GM19043 (cell line): ENCODE results near the gene SELE.

Source experiments
- ATAC-seq: cut with Tn5 transposase; IDR thresholded peaks from one replicate; pipeline ENCODE4 v1.9.1; 2021; ENCODE audit warnings: low read depth; ENCODE audit not compliant: unreplicated experiment

The SELE gene, protein sequence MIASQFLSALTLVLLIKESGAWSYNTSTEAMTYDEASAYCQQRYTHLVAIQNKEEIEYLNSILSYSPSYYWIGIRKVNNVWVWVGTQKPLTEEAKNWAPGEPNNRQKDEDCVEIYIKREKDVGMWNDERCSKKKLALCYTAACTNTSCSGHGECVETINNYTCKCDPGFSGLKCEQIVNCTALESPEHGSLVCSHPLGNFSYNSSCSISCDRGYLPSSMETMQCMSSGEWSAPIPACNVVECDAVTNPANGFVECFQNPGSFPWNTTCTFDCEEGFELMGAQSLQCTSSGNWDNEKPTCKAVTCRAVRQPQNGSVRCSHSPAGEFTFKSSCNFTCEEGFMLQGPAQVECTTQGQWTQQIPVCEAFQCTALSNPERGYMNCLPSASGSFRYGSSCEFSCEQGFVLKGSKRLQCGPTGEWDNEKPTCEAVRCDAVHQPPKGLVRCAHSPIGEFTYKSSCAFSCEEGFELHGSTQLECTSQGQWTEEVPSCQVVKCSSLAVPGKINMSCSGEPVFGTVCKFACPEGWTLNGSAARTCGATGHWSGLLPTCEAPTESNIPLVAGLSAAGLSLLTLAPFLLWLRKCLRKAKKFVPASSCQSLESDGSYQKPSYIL

DNA sequence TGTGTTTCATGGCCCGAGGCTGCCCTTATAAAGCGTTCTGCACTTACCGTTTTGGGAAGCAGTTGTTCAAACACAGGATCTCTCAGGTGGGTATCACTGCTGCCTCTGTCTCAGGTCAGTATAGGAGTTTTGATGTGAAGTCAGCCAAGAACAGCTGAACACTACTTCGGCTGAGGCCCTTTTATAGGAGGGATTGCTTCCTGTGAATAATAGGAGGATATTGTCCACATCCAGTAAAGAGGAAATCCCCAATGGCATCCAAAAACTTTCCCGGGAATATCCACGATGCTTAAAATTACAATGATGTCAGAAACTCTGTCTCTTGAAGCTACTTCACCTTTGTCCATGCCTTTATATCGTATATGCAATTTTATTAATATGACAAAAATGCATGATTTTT lies at the start of gene SELE:
Gene SELE (minus strand): TSS at position 156 of the 400 bp plus-strand sequence. CDS start 467 bp downstream, outside the sequence.
- no peak for ATAC-seq

DNA sequence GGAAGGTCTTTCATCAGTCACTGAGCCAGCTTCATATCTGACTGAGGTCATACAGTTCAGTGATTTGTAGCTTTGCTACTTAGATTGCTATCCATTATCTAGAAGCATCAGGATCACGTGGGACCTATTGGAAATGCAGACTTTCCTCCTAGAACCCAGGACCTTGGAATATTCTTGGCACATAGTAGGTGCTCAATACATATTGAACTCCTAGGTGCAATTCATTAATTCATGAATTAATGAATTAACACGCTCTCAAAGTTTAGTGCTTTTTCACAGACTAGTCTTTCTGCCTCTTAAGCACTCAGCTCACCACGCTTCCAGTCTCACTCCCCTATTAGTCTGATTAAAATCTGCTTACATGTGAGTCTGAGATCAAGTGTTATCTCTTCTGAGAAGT lies 48.7 kb upstream of the SELE start:
- ATAC-seq: no peak

DNA sequence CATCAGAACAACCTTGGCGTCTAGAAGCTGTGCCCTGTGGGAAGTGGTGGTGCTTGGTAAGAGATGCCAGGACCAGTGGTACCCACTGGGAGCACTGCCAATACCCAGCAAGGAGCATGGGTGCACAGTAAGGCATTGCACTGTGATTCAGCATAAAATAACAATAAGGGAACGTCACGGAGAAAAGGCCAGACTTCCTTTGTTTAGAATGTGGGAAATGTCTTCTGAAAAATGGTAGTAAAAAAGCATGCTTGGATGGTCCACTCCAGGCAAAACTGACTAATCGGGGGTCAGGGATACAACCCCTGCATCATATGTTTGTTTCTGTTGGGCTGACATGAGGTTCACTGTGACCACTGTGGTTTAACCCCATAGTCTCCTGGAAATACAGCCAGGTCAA lies 46.1 kb upstream of the SELE start:
- no peak for ATAC-seq

DNA sequence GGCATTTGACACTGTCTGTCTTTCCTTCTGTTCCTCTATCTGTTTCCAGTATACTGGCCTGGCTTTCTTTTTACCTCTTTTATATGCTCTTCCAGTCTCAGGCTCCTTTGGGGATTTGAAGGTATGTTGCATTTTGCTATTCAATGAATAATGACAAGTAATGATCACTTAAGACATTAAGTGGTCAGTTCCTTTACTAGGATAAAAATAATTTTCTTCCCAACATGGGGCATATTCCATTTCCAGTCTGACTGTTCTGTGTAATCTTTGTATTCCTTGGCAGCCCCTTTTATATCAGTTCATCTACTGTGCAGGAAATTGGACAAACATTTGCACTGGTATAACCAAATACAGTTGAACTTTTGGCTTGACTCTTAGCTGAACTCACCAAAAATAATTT lies 45.3 kb upstream of the SELE start:
- no peak for ATAC-seq

DNA sequence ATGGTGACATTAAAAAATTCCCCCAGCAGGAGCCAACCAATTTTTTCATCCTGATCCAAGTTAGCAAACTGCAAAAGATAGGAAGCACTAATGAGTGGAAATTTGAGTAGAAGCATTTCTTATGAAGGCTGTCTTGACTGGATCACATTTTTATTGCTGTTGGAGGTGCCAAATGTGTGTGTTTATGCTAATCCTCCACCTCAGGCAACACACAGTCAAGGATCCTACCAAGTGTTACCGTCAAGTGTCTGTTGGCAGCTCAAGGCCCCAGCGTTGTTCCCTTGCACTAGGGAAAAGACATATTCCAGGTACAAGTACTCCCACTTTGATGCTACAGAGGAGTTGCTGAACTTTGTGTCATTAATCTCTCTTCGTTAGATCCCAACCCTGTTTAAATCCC lies 42.6 kb upstream of the SELE start:
- no peak for ATAC-seq

DNA sequence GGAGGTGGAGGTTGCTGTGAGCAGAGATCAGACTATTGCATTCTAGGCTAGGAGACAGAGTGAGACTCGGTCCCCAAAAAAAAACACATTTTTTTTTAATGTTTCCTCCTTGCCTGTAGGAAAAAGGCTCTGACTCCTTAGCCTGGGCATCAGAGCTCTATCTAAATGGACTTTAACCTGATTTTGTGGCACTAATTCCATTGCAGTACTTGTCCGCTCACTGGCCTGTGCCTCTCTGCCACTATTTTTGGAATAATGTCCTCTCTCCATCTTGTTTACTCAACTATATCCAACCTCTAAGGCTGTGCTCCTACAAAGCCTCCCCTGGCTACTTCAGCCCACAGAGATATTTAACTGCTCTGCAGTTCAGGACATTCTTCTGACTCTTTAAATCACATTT lies 34.3 kb upstream of the SELE start:
- ATAC-seq: no peak

DNA sequence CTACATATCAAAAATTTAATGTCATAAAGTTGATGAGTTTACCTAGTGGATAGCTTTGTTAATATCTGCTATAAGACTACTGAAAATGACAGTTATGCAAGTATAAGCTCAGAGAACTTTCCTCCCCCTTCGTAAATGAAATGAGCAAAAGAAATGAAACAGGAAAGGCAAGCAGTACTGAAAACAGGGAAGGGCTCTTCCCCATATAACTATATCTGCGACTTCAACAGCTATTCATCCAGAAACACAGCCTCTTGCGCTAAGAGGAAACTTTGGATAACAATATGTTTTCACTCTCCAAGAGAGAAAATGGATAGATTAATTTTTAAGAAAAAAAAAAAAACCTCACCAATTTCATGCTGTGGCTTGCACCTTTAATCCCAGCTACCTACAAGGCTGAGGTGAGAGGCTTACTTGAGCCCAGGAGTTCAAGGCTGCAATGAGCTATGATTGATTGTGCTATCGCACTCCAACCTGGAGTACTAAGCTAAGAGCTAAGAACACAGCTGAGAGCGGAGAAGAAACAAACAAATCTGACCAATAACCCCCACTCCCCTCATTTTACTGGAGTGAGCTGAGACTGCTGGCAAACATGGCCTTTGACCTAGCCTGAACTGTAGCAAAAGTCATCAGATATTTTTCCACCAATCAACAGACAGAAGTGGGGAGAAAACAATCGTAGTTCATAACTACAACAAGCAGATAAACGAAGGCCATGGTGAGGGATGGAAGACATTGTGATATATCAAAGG lies 31.9 kb upstream of the SELE start:
- no peak for ATAC-seq

DNA sequence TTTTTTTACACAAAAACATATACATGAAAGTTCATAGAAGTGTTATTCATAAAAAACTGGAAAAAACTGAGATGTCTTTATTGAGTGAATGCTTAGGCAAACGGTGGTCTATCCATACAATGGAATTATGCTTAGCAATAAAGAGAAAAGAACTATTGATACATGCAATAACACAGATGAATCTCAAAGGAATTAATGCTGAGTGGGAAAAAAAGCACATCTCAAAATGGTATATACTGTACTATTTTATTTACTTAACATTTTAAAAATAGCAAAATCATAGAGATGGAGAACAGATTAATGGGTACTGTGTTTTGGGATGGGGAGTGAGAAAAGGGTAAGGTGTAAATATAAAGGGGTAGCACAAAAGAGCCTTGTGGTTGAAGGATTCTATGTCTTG lies 31.0 kb upstream of the SELE start:
- ATAC-seq: no peak

DNA sequence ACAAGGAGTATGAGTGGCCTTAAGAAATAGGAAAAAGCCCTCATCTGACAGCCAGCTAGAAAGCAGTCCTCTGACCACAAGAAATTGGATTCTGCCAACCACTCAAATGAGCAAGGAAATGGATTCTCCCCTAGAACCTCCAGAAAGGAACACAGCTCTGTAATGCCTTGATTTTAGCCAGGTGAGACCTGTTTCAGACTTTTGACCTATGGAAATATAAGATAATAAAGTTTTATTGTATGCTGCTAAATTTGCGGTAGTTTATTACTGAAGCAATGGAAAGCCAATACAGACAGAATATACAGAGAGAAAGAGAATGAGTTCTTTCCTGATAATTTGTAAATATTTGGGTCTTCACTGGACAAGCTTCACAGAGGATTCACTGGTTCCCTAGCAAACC lies 28.8 kb upstream of the SELE start:
- no peak for ATAC-seq

DNA sequence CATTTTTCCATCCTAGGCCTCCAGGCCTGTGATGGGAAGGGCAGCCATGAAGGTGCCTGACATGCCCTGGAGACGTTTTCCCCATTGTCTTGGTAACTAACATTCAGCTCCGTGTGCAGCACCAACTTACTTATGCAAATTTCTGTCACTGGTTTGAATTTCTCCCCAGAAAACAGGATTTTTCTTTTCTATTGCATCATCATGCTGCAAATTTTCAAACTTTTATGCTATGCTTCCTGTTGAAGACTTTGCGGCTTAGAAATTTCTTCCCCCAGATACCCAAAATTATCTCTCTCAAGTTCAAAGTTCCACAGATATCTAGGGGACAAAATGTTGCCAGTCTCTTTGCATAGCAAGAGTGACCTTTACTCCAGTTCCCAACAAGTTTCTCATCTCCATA lies 25.2 kb upstream of the SELE start:
- ATAC-seq: no peak

DNA sequence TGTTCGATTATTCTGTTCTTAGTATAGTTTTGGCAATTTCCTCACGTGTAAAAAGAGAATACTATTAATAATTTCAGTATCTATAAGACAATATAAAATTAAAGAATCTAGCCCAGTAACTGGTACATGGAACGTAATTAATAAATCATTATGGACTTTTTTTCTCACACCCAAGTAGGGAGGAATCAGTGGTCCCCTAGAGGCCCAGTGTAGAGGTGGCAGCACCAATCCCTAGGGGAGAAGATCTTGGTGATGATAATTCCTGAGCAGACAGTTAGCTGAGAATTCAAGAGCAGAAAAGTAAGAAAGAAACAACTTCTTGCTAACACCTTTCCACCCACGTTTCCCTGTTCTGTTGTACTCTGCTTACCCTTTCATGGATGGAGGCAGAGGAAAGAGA lies 19.7 kb upstream of the SELE start:
- no peak for ATAC-seq

DNA sequence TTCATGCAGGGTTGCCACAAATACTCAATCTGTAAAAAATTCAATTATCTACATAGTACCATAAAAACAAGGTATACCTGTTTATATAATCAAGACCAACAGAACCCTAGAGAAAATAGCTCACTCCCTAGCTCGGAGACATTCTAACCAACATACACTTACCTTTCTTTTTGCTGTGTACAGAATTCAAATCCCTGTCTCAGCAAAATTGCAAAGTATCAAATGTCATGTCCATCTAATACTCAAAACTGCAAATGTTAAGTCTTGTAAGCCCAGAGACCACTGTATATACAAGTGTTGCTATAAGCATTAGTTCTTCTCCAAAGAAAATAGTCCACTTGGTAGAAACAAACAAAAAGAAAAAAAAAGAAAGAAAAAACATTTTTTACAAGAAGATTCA lies 16.2 kb upstream of the SELE start:
- no peak for ATAC-seq

DNA sequence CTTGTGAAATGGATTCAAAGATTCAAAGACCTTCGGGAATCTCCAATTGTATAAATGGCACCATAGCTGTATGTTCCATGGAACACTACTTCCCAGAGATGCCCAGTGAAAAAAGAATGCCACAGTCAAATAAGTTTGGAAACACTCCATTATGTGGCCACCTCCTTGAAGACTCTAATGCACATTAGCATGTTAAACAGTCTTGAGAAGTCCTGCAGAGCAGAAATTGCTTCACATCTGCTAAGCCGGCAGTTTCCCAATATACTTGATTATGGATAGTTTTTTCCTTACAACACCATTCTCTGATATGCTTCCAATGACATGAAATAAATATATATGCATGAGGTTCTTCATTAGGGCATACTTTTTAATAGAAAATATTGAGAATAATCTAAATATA lies 12.7 kb upstream of the SELE start:
- ATAC-seq: no peak

DNA sequence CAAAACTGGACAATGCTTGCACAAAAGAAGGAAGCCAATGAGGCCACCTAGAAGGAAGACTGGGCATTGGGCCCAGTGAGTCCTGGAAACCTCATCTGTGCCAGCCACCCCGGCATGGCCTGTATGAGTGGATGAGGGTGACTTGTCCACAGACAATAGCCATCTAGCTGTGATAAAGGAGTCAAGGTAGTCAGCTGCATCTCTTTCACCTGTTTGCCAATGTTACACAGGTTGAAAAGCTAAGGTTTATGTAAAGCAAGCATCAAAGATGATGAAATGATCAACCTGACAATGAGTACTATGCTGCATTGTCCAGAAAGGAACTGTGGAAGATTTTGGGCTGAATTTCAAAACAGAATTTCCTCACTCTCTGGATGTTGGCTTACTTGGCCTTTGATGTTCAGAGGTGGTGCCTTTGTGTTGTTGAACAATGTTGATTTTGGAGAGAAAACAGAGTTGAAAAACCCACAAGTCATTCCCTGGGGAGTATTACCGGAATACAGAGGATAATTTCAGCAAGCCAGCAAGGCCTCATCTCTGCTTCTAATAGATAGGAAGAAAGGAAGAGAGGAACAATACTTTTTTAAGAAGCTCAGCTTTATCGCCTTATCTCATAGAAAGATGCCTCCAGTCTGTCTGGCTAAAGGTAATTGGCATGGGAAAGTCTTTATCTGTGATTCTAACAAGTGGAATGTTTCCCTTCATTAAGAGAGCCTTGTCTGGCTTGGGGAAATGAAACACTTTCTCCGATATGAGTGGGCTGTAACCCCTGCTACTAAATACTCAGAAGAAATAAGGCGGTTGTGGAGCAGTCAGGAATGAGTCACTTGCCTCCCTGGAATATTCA lies 11.4 kb upstream of the SELE start:
- no peak for ATAC-seq

DNA sequence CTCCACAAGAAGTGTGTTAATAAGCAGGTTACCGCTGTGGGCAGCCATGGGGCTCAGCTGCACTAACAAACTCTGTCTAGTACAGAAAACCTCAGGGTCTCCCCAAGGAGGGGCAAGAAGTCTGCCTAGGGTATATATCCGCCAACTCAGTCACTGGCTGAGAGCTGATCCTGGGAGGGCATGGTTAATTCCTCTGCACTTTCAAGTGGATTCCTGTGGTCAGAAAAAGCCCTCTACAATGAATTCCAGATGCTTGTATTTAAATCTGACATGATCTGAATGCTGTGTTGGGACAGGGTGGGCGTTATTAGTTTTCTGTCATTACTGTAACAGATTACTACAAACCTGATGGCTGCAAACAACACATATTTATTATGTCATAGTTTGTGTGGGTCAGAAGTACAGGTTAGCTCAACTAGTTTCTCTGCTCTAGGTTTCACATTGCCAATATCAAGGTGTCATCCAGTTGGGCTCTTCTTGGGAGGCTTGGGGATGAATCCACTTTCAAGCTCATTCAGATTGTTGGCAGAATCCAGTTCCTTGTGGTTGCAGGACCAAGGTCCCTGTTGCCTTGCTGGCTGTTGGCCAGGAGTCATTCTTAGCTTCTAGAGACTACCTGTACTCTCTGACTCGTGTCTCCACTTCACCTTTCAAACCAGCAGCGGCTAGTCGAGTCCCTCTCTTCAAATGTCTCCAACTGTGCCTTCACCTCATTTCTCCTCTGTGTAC lies 8.0 kb upstream of the SELE start:
- no peak for ATAC-seq

DNA sequence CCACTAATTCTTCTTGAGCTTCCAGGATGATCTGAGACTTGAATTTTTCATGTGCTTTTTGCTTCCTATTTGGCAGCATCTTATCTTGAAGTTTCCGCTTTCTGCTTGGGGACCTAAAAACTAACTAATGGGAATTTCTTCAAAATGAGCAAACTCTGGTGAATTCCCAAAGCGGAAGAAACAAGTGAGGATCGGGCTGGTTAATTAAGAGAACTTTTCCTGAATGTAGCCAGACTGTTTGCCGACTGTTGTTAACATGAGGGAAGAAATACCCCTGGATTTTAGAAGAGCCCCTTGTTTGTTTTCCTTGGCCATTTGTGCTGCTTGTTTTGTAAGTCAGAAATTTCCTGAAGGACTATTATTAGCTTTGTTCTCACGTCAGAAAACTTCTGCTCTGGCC lies 6.1 kb upstream of the SELE start:
- ATAC-seq: no peak

DNA sequence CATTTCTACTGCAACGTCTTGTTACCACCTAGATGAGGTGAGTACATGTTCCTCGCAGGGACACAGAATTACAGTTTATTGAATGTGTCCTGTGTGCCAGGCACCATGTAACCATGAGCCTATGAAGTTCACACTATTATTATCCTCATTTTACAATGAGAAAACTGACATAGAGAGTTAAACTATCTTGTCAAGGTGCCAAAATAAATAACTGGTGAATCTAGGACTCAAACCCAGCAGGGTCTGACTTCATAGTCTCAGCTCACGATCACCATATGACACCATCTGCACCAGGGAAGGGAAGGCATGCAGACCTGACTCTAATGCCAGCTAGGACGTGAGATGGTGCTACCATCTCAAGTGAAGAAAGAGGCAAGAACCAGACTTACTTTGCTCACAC lies 2.4 kb downstream of the SELE start:
- no peak for ATAC-seq

DNA sequence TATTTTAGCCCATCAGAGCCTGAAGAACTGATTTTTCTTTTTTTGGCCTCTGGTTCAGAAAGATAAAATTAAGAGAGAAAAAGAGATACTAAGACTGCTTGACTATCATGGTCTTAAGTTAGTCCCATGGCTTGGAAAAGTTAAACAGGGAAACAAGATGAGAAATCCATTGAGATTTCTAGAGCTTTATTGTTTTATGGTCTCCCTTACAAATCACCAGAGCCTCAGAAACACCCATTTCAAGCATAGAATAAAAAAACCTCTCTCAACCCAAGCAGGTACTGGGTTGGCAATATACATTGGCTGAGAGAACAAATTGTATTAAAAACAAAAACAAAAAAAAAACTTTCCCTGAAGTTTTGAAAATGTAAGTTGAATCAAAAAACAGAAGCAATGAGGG lies 3.9 kb downstream of the SELE start:
- ATAC-seq: no peak

DNA sequence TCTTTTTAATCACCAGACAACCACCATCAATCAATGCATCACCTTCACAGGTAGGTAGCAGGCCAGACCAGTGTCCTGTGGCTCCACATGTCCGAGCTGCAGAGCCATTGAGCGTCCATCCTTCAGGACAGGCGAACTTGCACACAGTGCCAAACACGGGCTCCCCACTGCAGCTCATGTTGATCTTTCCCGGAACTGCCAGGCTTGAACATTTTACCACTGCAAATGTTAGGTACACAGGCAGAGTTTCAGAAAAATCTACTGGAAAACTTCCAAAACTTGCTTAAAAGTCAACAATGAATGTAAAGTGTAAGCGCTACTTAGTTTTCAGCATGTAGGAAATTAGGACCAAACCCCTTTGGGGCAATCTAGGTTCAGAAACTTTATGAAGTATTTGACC lies 6.6 kb downstream of the SELE start:
- no peak for ATAC-seq

DNA sequence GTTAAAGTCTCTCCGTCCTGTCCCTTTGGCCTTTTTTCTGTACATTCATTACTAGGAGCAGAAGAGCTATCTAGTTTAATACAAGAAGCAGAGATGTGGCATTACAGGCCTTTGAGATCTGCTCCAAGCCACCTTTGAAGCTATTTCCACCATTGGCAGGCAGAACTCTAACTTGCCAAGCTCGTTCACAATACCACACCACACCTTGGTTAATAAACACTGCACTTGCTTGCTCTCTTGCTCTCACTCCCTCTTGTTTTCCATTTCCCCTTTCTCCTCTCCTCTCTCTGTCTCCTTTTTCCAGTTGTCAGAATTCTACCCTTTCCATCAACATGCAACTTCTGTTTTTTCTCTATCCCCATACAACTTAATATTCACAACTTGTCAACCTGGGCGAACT lies 7.0 kb downstream of the SELE start:
- ATAC-seq: no peak
